HL-60 (cell line): ENCODE results near the gene ESRRB.

Experiments used
- POLR2AphosphoS5 ChIP-seq: IDR thresholded peaks from 2 replicates; pipeline ENCODE4 v1.6.1; 2012; ENCODE audit warnings: low read depth
- TF ChIP-seq, protein P1 (sequence below): IDR thresholded peaks from one replicate; pipeline ENCODE4 v1.5.1; 2011; ENCODE audit warnings: low read length, control low read depth, inconsistent platforms; ENCODE audit not compliant: insufficient read depth
- TF ChIP-seq, protein P2 (sequence below): IDR thresholded peaks from 2 replicates; pipeline ENCODE4 v1.6.1; 2012; ENCODE audit warnings: low read depth; ENCODE audit not compliant: insufficient replicate concordance

DNA sequence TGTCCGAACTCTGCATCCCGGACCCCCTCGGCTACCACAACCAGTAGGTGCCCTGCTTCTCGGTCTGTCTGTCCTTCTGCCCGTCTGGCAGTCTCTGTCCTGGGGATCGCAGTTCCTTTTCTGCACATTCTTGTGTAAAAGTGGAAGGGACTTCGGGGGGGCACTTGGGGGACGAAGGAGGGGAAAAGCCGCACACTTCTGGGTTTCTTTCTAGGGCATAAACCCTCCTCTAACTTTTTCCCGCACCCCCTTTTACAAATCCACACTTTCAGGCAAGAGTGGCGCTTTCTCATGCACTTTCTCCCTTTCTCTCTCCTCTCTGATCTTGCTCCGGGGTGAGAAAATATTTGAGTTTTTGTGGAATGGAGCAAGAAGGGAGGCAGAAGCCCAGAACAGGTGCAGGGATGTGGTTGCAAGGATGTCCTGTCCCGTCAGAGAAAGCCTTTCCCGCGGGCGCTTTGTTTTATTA lies 506 bp downstream of the ESRRB start:
- TF ChIP-seq, protein P1, sequence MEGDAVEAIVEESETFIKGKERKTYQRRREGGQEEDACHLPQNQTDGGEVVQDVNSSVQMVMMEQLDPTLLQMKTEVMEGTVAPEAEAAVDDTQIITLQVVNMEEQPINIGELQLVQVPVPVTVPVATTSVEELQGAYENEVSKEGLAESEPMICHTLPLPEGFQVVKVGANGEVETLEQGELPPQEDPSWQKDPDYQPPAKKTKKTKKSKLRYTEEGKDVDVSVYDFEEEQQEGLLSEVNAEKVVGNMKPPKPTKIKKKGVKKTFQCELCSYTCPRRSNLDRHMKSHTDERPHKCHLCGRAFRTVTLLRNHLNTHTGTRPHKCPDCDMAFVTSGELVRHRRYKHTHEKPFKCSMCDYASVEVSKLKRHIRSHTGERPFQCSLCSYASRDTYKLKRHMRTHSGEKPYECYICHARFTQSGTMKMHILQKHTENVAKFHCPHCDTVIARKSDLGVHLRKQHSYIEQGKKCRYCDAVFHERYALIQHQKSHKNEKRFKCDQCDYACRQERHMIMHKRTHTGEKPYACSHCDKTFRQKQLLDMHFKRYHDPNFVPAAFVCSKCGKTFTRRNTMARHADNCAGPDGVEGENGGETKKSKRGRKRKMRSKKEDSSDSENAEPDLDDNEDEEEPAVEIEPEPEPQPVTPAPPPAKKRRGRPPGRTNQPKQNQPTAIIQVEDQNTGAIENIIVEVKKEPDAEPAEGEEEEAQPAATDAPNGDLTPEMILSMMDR = no peak
- TF ChIP-seq, protein P2, sequence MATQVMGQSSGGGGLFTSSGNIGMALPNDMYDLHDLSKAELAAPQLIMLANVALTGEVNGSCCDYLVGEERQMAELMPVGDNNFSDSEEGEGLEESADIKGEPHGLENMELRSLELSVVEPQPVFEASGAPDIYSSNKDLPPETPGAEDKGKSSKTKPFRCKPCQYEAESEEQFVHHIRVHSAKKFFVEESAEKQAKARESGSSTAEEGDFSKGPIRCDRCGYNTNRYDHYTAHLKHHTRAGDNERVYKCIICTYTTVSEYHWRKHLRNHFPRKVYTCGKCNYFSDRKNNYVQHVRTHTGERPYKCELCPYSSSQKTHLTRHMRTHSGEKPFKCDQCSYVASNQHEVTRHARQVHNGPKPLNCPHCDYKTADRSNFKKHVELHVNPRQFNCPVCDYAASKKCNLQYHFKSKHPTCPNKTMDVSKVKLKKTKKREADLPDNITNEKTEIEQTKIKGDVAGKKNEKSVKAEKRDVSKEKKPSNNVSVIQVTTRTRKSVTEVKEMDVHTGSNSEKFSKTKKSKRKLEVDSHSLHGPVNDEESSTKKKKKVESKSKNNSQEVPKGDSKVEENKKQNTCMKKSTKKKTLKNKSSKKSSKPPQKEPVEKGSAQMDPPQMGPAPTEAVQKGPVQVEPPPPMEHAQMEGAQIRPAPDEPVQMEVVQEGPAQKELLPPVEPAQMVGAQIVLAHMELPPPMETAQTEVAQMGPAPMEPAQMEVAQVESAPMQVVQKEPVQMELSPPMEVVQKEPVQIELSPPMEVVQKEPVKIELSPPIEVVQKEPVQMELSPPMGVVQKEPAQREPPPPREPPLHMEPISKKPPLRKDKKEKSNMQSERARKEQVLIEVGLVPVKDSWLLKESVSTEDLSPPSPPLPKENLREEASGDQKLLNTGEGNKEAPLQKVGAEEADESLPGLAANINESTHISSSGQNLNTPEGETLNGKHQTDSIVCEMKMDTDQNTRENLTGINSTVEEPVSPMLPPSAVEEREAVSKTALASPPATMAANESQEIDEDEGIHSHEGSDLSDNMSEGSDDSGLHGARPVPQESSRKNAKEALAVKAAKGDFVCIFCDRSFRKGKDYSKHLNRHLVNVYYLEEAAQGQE = no peak
- no peak for TF ChIP-seq POLR2AphosphoS5
